ENCODE measurements around the gene MFSD6L. TPM values are rescaled to one million over a fixed set of nuclear protein-coding genes. Genes with fewer than 3 reads are reported as not detected.

Gene MFSD6L
- polyA plus RNA-seq, 6 donors from 2014 or later, result not detected

DNA sequence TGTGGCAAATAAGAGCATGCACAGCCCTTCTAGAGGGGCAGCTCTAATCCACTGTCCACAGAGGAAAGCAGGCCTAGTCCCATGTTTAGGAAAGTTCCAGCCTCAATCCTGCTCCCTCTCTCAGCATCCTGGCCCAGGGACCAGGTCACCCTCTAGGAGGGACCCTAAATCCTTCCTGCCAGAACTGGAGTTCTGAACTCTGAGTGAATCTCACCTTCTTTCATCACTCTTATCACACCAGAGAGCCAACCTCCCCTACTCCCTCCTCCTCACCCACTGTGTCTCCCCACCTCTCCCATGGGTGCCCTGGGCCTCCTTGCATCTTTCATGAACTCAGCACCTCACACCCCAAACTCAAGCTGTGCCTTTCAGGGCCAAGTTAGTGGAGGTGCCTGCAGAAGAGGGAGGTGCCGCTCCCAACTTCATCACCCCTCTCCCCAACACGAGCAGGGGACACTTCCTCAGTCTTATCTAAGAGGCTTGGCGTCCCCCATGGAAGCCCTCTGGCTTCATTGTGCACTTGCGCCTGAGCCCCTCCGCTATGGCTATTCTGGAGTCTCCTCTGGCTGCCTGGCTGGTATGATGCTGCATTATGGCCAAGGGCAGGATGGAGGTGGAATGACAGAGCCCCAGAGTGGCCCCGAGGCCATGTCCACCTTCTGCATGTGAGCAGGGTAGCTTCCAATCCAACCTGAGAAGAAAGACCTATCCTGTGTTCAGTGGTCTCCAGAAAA lies 36.6 kb upstream of the MFSD6L start:
- Mint-ChIP-seq H3K4me3 (no peak overlapping the region), H3K4me1 (no peaks in the 10 kb centered on the region), H3K27ac (peak overlapping the region in 1 of 6 donors; percentile 85)

DNA sequence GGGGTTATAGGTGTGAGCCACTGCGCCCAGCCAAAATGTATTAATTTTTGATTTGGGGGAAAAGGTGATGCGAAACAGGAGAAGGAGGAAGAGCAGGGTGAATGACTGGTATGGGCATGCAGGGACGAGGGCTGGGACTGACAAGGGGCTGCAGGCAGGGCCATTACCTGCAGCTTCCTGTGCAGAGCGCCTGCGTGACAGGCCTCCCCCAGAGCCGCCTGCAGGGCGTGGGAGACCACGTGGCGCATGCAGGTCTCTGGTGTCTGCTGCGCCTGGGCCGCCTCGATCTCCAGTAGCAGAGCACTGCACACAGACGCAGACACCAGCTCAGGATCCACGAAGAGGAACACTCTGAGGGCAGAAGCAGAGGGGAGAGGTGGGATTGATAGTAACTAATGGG lies 35.9 kb upstream of the MFSD6L start:
- DNase-seq, result no peak
- no peak for ATAC-seq (ENCODE audit: low read depth in 2 of 2)
- H3K4me3 Mint-ChIP-seq, result no peak overlapping the region
- H3K27me3 Mint-ChIP-seq, result peaks cover 0 to 9% (median 7%) of the 10 kb centered on the region in 3 donors
- H3K36me3 Mint-ChIP-seq, result peaks cover 0 to 7% of the 10 kb centered on the region in 2 donors
- H3K9me3 Mint-ChIP-seq, result peaks cover 0 to 5% (median 0%) of the 10 kb centered on the region in 7 donors
- no peak overlapping the region for H3K27ac Mint-ChIP-seq
- no peaks in the 10 kb centered on the region for H3K4me1 Mint-ChIP-seq

More for the DNA sequence above, 36.6 kb upstream of the MFSD6L start:
- Mint-ChIP-seq H3K27me3 (peaks cover 0 to 9% (median 7%) of the 10 kb centered on the region in 3 donors), H3K36me3 (peaks cover 0 to 7% of the 10 kb centered on the region in 2 donors), H3K9me3 (peaks cover 0 to 5% (median 0%) of the 10 kb centered on the region in 7 donors)
- ATAC-seq (ENCODE audit: low read depth in 2 of 2) (no peak), DNase-seq (no peak)

DNA sequence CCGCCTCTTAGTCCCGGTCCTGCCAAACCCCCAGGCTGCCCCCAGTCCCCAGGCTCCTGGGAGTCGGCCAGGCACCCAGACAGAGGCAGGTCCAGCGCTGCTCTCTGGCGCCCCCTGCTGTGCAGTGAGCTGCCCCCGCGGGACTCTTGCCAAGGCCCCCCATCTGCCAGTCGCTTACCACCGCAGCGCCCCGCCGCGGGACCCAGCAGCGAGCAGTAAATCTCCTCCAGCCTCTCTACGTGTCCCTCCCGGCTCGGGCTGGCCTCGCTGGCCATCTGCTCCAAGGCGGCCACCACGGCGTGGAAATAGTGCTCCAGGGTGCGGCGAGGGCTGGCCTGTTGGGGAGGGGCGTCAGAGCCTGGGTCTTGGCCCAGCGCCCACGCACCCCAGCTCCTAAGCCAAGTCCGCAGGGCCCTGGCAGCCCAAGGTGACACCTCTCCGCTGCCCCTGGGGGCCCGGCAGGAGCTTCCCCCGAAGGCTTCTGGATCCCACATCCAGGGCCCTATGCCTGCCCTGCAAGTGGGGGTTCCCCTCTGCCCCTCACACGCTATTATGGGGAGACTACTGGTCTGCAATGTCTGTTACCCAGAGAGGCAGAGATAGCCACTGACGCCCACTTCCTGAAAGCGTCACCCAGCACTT lies 33.7 kb upstream of the MFSD6L start:
- Mint-ChIP-seq H3K27me3 (peaks cover 0 to 9% (median 7%) of the 10 kb centered on the region in 3 donors), H3K9me3 (peaks cover 0 to 5% (median 0%) of the 10 kb centered on the region in 7 donors), H3K27ac (no peak overlapping the region), H3K36me3 (peaks cover 0 to 7% of the 10 kb centered on the region in 2 donors), H3K4me3 (no peak overlapping the region), H3K4me1 (no peaks in the 10 kb centered on the region)
- no peak for ATAC-seq (ENCODE audit: low read depth in 2 of 2)
- DNase-seq, result peak; percentile 20

DNA sequence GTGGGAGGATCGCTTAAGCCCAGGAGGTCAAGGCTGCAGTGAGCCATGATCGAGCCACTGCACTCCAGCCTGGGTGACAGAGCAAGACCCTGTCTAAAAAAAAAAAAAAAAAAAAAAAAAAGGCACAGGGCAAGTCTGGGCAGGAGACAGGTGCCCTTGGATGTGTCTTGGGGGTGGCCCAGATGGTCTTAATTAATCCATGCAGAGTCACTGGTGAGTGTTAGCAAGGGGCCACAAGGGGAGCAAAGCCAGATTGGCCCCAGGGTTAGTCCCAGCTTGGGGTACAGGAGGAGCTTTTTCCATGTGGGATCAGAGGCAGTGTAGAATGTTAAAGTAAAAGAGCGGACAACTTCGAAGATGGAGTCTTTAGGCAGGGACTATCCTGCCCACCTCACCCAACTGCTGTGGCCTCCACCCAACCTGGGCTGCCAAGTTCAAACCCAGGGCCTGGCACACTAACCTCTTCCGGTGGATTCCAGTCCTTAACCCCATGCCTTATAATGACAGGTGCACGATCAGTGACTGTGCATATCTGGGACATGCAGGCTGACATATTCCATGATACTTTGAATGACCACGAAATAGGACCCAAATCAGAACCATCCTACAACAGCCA lies 32.2 kb upstream of the MFSD6L start:
- no peak overlapping the region for H3K4me3 Mint-ChIP-seq
- peaks cover 0 to 5% (median 0%) of the 10 kb centered on the region in 7 donors for H3K9me3 Mint-ChIP-seq
- H3K27me3 Mint-ChIP-seq, result peaks cover 0 to 7% (median 0%) of the 10 kb centered on the region in 3 donors
- H3K4me1 Mint-ChIP-seq, result no peaks in the 10 kb centered on the region
- DNase-seq (no peak), ATAC-seq (ENCODE audit: low read depth in 2 of 2) (no peak)
- no peaks in the 10 kb centered on the region for H3K36me3 Mint-ChIP-seq
- no peak overlapping the region for H3K27ac Mint-ChIP-seq

DNA sequence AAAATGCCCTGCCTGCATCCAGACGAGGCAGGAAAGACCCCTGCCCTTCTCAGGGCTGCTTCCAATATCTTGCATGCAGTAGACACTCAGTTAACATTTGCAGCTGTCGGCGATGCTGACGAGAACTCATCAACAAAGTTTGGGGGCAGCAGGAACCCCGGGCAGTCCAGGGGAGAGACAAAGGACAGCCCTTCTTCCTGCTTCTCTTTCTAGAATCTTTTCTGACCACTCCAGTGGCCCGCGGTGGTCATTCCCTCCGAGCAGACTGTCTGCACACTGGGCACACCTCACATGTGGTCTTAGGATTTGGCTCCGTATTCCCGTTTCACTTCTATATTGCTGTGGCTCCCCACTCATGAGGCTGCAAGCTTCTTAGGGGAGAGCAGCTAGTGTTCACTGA lies 31.0 kb upstream of the MFSD6L start:
- Mint-ChIP-seq H3K36me3 (no peaks in the 10 kb centered on the region), H3K27me3 (no peaks in the 10 kb centered on the region), H3K9me3 (peaks cover 0 to 6% (median 0%) of the 10 kb centered on the region in 7 donors), H3K4me1 (no peaks in the 10 kb centered on the region), H3K4me3 (no peak overlapping the region), H3K27ac (no peak overlapping the region)
- ATAC-seq (ENCODE audit: low read depth in 2 of 2), result no peak
- DNase-seq, result no peak

DNA sequence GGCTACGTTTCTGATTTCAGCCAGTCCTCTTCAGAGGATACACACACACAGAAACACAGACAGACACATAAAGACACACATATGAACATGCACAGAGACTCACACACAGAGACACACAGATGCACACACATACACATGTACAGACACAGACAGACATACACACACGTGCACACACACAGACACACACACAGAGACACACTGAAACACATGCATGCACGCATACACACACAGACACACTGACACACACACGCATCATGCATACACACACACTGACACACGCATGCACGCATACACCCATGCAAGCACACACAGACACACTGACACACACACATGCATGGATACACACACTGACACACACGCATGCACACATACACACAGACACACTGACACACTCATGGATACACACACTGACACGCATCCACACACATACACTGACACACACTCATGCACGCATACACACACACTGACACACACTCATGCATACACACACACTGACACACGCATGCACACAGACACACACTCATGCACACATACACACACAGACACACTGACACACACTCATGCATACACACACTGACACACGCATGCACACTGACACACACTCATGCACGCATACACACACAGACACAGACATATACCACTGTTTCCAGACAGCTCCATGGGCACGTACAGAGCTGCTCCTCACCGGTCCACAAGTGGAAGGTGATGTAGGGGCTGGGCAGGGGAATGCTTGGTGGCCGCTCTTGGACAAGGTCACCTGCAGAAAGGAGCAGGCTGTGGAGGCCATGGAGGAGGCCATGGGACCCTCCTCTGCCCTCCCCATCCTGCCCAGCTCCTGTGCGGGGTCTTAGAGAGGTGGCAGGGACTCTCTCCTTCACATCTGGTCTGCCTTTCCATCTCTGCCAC lies 30.1 kb upstream of the MFSD6L start:
- no peaks in the 10 kb centered on the region for H3K27me3 Mint-ChIP-seq
- ATAC-seq (ENCODE audit: low read depth in 2 of 2) (no peak), DNase-seq (no peak)
- H3K9me3 Mint-ChIP-seq, result peaks cover 0 to 14% (median 7%) of the 10 kb centered on the region in 7 donors
- H3K4me1 Mint-ChIP-seq, result no peaks in the 10 kb centered on the region
- H3K36me3 Mint-ChIP-seq, result no peaks in the 10 kb centered on the region
- H3K4me3 Mint-ChIP-seq, result no peak overlapping the region
- H3K27ac Mint-ChIP-seq, result no peak overlapping the region

DNA sequence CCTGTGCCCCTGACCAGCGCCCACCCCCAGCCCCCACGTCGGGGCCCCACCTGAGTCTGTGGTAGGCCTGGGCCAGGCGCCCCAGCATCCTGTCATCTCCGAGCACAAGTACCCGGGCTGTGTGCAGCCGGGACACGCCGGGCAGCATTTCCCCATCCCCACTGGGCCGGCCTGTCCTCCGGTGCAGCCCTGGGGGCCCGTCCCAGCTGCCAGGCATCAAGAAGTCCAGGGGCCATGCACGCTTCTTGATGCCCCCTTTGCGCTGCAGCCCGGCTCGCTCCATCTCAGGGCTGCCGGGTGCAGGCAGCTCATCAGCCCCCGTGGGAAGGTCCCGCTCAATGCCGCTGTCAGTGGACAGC lies 29.3 kb upstream of the MFSD6L start:
- Mint-ChIP-seq H3K36me3 (no peaks in the 10 kb centered on the region), H3K9me3 (peaks cover 0 to 22% (median 8%) of the 10 kb centered on the region in 7 donors), H3K4me1 (no peaks in the 10 kb centered on the region), H3K27ac (peak overlapping the region in 1 of 6 donors; percentile 56), H3K27me3 (peaks cover 0 to under 1% (median 0%) of the 10 kb centered on the region in 3 donors), H3K4me3 (no peak overlapping the region)
- ATAC-seq (ENCODE audit: low read depth in 2 of 2), result no peak
- DNase-seq, result no peak

DNA sequence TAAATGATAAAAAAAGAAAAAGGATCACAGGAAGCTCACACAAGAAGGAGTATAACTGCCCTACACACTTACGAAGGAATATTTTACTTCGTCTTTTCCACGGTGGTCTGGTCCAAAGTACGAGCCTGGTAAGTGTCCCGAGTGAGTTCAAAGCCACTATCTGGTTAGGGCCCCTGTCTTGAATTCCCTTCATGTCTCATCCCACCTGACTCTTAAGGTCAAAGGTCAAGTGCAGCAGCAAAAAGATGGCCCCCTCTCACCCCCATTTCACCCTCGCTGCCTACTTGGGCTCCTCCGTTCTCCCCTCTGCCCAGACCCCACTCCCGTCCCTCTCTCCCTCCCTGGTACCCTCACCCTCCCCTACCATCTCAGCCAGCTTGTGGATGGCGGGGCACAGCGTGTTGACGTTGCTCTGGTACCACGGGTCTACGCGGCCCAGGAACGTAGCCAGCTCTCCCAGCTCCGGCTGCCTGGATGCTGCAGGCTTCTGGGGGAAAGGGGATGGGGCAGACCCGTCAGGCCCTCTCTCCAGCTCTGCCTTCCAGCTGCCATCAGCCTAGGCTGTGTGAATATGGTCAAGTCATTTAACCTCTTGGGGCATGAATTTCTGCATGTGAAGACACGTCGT lies 27.8 kb upstream of the MFSD6L start:
- Mint-ChIP-seq H3K4me1 (no peaks in the 10 kb centered on the region), H3K27me3 (peaks cover 0 to 14% (median 0%) of the 10 kb centered on the region in 3 donors), H3K9me3 (peaks cover 0 to 22% (median 8%) of the 10 kb centered on the region in 7 donors), H3K27ac (no peak overlapping the region), H3K4me3 (no peak overlapping the region), H3K36me3 (no peaks in the 10 kb centered on the region)
- ATAC-seq (ENCODE audit: low read depth in 2 of 2) (no peak), DNase-seq (no peak)

DNA sequence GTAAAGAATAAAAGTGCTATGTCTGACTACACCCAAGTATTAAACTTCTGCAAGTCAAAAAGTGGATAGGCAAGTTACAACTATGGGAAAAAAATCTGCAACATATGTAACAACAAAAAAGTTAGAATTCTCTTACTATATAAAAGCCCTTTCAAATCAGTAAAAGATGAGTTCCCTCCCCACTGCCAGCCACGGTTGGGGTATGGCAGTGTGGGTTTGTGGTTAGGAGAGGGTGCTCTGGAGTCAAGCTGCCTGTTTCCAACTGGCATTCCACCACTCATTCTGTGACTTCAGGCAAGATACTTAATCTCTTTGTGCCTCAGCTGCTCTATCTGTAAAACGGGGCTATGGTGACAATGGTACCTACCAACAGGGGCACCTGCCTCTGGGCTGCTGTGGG lies 26.6 kb upstream of the MFSD6L start:
- no peaks in the 10 kb centered on the region for H3K36me3 Mint-ChIP-seq
- DNase-seq, result no peak
- H3K4me3 Mint-ChIP-seq, result no peak overlapping the region
- no peaks in the 10 kb centered on the region for H3K4me1 Mint-ChIP-seq
- ATAC-seq (ENCODE audit: low read depth in 2 of 2), result no peak
- peaks cover 0 to 22% (median 8%) of the 10 kb centered on the region in 7 donors for H3K9me3 Mint-ChIP-seq
- H3K27ac Mint-ChIP-seq, result no peak overlapping the region
- peaks cover 0 to 19% (median 0%) of the 10 kb centered on the region in 3 donors for H3K27me3 Mint-ChIP-seq

DNA sequence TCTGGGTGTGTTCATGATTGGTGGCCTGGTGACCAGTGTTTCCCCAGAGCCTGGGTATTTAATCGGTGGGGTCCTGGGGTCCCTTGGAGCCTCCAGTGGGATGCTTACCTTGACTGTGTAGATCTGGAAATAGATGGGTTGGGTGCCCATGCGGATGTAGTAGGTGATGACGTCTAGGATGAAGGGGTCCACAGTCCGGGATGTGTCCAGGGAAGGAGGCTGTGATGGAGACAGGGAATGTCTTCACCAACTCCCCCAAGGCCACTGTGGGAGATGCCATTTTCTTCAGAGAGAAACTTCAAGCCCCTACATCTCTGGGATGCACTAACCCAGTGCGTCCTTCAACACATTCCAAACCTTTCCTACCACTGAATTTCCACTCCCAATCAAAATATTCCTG lies 24.1 kb upstream of the MFSD6L start:
- peaks cover 0 to 19% (median 6%) of the 10 kb centered on the region in 3 donors for H3K27me3 Mint-ChIP-seq
- no peak overlapping the region for H3K4me3 Mint-ChIP-seq
- H3K27ac Mint-ChIP-seq, result peak overlapping the region in 1 of 6 donors; percentile 57
- H3K4me1 Mint-ChIP-seq, result no peaks in the 10 kb centered on the region
- H3K36me3 Mint-ChIP-seq, result no peaks in the 10 kb centered on the region
- ATAC-seq (ENCODE audit: low read depth in 2 of 2), result no peak
- H3K9me3 Mint-ChIP-seq, result peaks cover 0 to 22% (median 8%) of the 10 kb centered on the region in 7 donors
- no peak for DNase-seq

DNA sequence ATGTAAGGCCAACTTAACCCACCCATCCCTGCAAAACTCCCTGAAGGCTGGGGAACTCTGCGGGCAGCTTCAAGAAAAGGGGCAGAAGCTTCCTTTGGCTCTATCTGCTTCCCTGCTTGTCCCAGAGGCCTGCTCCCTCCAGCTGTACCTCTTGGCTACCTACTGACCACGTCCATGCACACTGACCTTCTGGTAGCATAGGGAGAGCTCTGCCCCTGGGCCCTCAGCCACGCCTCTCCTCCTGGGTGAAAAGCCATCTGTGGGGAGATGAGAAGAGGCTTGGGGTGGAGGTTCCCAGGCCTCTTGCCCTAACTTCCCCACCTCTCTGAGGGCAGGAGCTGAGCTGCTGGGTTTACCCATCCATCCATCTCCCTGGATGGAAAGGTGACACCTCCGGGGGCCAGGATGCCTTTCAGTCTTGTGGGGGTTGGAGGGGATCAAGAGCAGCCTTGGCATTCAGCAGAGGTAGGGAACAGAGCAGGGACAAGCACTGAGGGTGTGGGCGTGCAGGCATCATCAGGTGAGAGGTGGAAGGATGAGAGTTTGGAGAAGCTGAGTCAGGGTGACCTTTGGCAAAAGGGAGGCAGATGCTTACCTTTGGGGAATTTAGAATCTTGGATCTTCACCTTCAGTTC lies 23.4 kb upstream of the MFSD6L start:
- ATAC-seq (ENCODE audit: low read depth in 2 of 2), result no peak

DNA sequence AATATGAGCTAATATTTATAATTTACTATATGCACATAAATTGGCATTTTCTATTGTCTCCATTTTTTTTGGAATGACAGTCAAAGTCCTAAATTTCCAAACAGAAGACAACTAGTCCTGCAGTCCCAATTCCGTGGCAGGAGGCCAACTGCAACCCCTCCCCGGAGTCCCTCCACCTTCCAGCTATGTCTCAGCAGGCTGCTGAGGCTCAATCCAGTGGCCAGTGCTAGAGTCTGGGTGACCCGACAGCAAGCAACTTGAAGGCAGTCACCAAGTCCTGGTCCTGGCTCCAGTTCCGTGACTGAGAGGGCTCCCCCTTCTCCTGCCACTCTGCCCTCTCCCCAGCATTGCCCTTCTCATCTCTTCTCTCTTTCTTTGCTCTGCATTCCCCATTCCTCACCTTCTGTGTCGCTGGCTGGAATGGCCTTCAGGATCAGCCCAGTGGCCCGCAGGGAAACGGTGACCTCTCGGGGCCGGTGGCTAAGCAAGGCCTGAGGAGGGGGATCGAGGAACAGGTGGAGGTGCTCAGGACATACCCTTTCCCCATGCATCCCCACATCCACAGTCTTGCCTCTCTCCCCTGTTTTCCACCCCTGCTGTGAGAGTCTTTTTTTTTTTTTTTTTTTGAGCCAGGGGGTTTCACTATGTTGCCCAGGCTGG lies 22.4 kb upstream of the MFSD6L start:
- peak overlapping the region in 2 of 6 donors; percentile 44 to 52 for H3K27ac Mint-ChIP-seq
- H3K4me3 Mint-ChIP-seq, result no peak overlapping the region
- H3K36me3 Mint-ChIP-seq, result no peaks in the 10 kb centered on the region

More for the DNA sequence above, 23.4 kb upstream of the MFSD6L start:
- peaks cover 4 to 25% (median 13%) of the 10 kb centered on the region in 3 donors for H3K27me3 Mint-ChIP-seq
- H3K27ac Mint-ChIP-seq, result peak overlapping the region in 1 of 6 donors; percentile 57
- no peak overlapping the region for H3K4me3 Mint-ChIP-seq
- no peaks in the 10 kb centered on the region for H3K36me3 Mint-ChIP-seq
- H3K9me3 Mint-ChIP-seq, result peaks cover 0 to 22% (median 8%) of the 10 kb centered on the region in 7 donors
- H3K4me1 Mint-ChIP-seq, result no peaks in the 10 kb centered on the region
- DNase-seq, result no peak

More for the DNA sequence above, 22.4 kb upstream of the MFSD6L start:
- no peaks in the 10 kb centered on the region for H3K4me1 Mint-ChIP-seq
- peaks cover 0 to 22% (median 8%) of the 10 kb centered on the region in 7 donors for H3K9me3 Mint-ChIP-seq
- H3K27me3 Mint-ChIP-seq, result peaks cover 4 to 27% (median 16%) of the 10 kb centered on the region in 3 donors
- no peak for DNase-seq
- ATAC-seq (ENCODE audit: low read depth in 2 of 2), result no peak
